ENCODE measurements around the gene KCNQ5.

Gene KCNQ5

DNA sequence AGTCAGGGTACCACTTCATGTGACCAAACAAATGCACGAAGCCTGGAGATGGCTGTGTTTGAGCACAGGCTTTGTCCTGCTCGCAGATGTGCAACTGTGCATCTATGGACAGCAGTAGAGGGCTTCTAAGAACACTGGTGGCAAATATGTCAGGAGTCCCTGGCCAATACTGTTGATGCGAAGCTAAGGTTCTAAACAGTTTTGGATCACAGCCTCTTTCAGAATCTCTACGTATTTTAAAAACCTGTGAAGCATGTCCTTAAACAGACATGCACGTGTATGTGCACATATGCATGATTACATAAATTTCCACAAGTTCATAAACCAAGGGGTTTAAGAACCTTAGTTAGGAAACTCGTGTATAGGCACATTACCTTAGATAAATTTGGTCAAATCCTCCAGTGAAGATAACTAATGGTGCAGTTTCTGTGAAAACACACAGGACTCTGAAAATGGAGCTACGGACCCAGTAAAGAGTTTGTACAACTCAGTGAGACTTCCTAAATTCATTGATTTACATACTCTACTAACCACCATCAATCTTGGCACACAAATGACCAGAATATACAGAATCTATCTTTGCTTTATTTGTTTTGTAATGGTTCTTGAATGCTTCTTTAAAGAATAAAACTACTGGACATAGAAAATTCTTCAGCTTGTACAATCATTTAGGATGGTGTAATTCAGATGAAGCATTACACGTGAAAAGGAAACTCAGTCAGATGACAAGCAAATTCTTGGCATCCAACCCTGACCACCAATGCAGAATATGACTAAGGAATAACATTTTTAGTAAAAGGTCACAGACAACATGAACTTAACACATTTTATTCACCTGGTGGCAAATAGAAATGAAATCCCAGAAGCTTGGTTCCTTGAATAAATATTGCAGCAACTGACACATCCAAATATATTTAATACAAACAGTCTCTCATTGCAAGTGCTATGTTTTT lies 27.4 kb downstream of the KCNQ5 start:
- TF ChIP-seq, protein P1, sequence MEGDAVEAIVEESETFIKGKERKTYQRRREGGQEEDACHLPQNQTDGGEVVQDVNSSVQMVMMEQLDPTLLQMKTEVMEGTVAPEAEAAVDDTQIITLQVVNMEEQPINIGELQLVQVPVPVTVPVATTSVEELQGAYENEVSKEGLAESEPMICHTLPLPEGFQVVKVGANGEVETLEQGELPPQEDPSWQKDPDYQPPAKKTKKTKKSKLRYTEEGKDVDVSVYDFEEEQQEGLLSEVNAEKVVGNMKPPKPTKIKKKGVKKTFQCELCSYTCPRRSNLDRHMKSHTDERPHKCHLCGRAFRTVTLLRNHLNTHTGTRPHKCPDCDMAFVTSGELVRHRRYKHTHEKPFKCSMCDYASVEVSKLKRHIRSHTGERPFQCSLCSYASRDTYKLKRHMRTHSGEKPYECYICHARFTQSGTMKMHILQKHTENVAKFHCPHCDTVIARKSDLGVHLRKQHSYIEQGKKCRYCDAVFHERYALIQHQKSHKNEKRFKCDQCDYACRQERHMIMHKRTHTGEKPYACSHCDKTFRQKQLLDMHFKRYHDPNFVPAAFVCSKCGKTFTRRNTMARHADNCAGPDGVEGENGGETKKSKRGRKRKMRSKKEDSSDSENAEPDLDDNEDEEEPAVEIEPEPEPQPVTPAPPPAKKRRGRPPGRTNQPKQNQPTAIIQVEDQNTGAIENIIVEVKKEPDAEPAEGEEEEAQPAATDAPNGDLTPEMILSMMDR (IDR thresholded peaks at IDR 0.05; ENCODE audit: borderline replicate concordance, insufficient read depth, low read depth, low read length), result no peak
- no peak overlapping the region for H3K4me3 ChIP-seq (ENCODE audit: low read depth, low read length)

DNA sequence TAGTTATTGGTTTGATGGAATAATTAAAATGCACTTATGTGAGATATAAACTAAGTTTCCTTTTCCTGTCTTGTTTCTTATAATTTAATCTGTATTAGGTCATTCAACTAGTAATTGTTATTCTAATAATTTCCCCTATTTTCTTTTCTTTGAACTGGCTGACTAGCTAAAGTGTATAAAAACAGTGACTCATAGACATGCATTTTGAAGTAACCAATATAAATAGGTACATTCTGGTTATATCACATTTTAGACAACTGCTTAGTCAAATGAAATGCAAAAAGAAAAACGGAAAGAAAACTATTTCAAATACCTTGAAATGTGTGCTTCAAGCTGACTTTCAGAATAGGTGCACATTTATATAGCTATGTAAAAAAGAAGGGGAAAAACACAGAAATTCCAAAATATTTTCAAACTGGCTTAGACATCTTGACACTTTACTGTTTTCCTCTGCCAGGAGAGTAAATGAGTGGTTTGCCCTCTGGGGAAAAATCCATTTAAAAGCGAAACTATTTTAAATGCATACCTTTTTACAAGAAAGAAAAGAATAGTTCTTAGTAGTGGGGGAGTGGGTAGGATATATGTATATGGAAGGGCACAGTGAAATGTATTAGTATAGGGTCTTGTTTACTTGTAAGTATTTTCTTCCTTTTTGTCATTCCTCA lies 28.3 kb downstream of the KCNQ5 start:
- H3K4me3 ChIP-seq (ENCODE audit: low read depth, low read length), result no peak overlapping the region
- TF ChIP-seq, protein P1 (IDR thresholded peaks at IDR 0.05; ENCODE audit: borderline replicate concordance, insufficient read depth, low read depth, low read length), result no peak

DNA sequence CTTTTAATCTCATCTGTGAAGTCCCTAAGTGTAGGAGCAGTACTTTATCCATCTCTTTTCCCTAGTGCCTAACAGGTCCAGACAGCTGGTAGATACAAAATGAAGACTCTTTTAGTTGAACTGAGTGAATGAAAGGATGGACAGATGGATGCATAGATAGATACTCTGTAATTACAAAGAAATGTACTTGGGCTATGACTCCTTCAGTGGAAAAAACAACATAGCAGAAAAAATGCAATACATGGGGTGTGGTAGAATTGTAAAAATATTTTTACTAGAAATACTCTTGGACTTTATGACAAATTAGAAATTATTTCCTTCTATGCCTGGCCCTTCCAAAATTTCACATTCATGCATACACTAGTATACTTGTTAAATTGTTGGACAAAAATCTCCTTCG lies 29.3 kb downstream of the KCNQ5 start:
- H3K4me3 ChIP-seq (ENCODE audit: low read depth, low read length), result no peak overlapping the region
- TF ChIP-seq, protein P1 (IDR thresholded peaks at IDR 0.05; ENCODE audit: borderline replicate concordance, insufficient read depth, low read depth, low read length), result no peak

DNA sequence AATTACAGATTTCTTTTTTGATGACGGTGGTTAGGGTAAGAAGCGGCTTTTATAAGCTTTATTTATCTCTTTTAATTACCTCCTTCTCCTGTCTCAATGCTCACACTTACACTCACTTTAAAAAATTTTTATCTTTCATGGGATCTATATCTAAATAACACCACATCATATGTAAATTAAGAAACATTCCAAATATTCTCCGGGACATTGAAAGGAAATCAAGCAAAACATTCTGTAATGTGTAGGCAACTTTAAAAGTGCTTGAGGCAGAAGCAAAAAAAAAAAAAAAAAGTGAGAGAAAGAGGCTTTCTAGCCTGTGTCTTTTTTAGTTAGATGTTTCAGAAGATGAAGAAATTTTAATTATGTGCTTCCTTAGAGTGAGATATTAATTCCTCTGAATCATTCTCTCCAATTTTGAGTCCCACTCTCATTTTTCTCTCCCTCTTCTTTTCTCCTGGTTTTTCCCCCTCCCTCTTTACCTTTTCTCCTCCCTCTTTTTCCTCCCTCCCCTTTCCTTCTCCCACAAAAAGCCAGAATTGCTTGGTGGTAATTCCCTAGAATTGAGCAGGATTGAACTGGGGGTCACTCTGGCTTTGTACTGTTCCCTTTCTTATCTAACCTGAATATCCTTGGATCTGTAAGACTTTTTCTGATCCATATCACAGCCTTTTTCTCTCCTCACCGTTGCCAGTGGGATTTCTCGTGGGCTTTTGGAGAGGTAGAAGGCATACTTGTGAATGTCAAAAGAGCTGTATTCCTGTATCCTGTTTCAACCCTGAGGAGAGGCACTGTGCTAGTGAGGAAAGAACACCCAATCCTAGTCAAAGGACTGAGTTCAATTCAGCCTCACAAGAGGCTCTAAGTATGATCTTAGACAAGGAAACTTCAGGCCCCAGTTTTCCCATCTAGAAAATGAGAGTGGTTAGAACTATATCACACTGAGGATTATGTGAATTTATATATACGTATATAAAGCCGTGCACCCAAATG lies 30.4 kb downstream of the KCNQ5 start:
- no peak overlapping the region for H3K4me3 ChIP-seq (ENCODE audit: low read depth, low read length)
- TF ChIP-seq, protein P1 (IDR thresholded peaks at IDR 0.05; ENCODE audit: borderline replicate concordance, insufficient read depth, low read depth, low read length), result no peak

DNA sequence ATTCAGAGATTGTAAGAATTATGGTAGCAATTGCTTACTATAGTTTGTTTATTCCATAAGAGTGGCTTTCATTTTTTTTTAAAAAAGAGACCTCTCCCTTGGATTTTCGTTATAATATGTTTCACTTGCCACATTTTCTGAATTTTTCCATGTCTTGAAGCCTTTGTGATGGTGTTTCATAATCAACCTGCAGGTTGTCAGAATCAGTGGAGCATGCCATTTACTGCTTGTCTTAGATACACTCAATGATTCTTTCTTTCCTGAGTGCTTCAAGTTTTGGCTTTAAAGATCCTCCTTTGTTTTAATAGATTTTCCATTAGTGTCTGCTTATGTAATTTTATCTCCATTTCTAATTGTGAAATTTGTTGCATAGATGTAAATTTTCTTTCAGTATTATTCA lies 31.2 kb downstream of the KCNQ5 start:
- H3K4me3 ChIP-seq (ENCODE audit: low read depth, low read length), result no peak overlapping the region

DNA sequence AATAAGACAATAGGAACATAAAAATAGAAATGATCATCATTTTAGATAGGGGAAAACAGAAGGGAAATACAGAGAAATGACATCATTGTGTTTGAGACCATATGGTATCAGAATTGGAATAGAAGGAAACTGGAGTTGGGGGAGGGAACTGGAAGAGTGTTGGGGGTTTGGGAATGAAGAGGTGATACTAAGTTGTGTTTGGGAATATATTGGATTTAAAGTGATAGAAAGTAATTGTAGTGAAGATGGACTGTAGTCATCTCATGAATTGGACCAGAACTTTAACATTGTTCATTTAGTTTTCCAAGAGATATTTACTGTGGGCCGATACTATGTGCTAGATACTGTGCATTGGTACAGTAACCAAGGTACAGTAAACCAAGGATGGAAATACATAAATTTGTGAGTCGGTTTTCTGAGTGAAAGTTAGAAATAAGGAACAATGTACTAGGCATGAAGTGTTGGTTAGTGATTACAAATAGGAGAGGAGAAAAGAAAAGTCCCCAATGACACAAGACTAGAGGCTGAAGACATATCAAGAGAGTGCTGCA lies 32.3 kb downstream of the KCNQ5 start:
- H3K4me3 ChIP-seq (ENCODE audit: low read depth, low read length), result no peak overlapping the region
- TF ChIP-seq, protein P1 (IDR thresholded peaks at IDR 0.05; ENCODE audit: borderline replicate concordance, insufficient read depth, low read depth, low read length), result no peak

More for the DNA sequence above, 31.2 kb downstream of the KCNQ5 start:
- TF ChIP-seq, protein P1 (IDR thresholded peaks at IDR 0.05; ENCODE audit: borderline replicate concordance, insufficient read depth, low read depth, low read length), result no peak
